Hematopoietic multipotent progenitor cell treated with erythropoietin and hydrocortisone succinate and interleukin-3 and kit ligand, for 15 days (in vitro differentiated cells): ENCODE measurements around the gene CAMK1D.

Source experiments
- DNase-seq: peaks from one replicate; pipeline ENCODE4 v3.0.0-alpha.2; 2015; ENCODE audit warnings: low spot score

The CAMK1D gene

GRCh38 chr10:12828736-12829135 lies 479.4 kb downstream of the CAMK1D start:
- no peak for DNase-seq

GRCh38 chr10:12829831-12830390 lies 480.6 kb downstream of the CAMK1D start:
- no peak for DNase-seq

GRCh38 chr10:12832096-12832495 lies 482.7 kb downstream of the CAMK1D start:
- DNase-seq: no peak

GRCh38 chr10:12833451-12833850 lies 484.1 kb downstream of the CAMK1D start:
- no peak for DNase-seq

GRCh38 chr10:12834116-12834665 lies 484.8 kb downstream of the CAMK1D start:
- DNase-seq: no peak

- DNase-seq: no peak
Measured at GRCh38 chr10:12834721-12835120, 485.4 kb downstream of the CAMK1D start.

GRCh38 chr10:12835709-12836108 lies 486.4 kb downstream of the CAMK1D start:
- no peak for DNase-seq

- DNase-seq: no peak
Measured at GRCh38 chr10:12838366-12838765, 489.0 kb downstream of the CAMK1D start.

GRCh38 chr10:12838995-12839927 lies 489.9 kb downstream of the CAMK1D start:
- no peak for DNase-seq

- DNase-seq: no peak
Measured at GRCh38 chr10:12839941-12840611, 490.7 kb downstream of the CAMK1D start.

GRCh38 chr10:12841426-12841825 lies 492.1 kb downstream of the CAMK1D start:
- no peak for DNase-seq

- DNase-seq: no peak
Measured at GRCh38 chr10:12841826-12842225, 492.5 kb downstream of the CAMK1D start.

GRCh38 chr10:12842310-12842709 lies 493.0 kb downstream of the CAMK1D start:
- no peak for DNase-seq

- DNase-seq: no peak
Measured at GRCh38 chr10:12843296-12843945, 494.1 kb downstream of the CAMK1D start.

GRCh38 chr10:12844811-12845483 lies 495.6 kb downstream of the CAMK1D start:
- no peak for DNase-seq

GRCh38 chr10:12846718-12847117 lies 497.4 kb downstream of the CAMK1D start:
- DNase-seq: no peak

- no peak for DNase-seq
Measured at GRCh38 chr10:12847361-12847975, 498.1 kb downstream of the CAMK1D start.

- no peak for DNase-seq
Measured at GRCh38 chr10:12848439-12849173, 499.3 kb downstream of the CAMK1D start.

GRCh38 chr10:12849319-12850181 lies 500.2 kb downstream of the CAMK1D start:
- no peak for DNase-seq
